Stimulated activated CD4-positive, alpha-beta T cell treated with anti-CD3 and anti-CD28 coated beads, TNF-alpha, amount 100 ng/mL, for 4 hours (primary cell): ENCODE results near the gene RBBP8NL.

Experiments
- DNase-seq, 3 experiments: peaks; one replicate each; pipeline ENCODE4 v3.0.0-alpha.2; 2020; ENCODE audit warnings: low read depth in 3 of 3

RBBP8NL gene

DNA sequence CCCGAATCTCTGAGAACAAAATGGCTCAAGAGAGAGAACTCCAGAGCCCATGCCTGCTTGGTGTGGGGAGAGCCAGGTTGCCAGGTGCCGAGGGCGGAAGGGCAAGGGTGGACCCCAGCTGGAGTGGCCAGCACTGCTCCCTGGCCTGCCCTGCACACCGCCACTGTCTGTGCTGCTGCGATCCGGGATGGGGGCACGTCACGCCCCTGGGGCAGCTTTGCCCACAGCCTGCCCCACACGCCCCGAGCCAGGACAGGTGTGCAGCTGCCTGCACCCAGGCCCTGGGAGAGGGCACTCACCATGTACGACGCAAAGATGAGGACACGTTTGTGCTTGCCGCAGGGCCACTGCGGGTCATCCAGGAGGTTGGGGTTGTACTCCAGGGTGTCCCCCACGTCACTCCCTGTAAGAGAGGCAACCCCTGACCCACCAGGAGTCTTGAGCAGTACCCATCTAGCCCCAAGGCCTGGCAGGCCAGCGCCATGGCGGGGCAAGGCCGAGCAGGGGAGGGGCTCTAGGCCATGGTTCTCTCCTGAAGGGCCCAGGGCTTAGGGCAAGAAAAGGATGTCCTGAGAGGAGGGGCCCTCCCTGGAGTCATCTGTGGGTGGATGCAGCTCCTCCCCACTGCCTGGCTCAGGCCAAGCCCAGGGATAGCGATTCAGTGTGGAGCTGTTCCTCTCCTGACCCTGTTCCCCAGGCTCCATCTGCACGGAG, 34.6 kb downstream of the RBBP8NL start:
- no peak for DNase-seq

DNA sequence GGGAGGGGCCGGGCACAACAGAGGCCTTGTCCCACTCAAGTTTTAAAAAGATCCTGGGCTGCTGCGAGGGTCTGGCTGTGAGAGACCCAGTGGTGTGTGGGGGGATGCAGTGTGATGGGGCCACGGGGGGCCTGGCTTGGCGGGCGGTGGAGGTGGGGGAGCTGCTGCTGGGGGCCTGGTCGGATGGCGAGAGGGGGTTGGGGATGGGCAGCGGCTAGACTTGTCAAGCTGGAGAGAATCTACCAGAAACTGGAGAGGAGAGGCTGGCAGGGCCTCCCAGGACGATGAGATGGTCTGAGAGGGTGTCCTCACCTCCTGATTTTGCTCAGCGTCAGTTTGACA, 35.3 kb downstream of the RBBP8NL start:
- no peak for DNase-seq

DNA sequence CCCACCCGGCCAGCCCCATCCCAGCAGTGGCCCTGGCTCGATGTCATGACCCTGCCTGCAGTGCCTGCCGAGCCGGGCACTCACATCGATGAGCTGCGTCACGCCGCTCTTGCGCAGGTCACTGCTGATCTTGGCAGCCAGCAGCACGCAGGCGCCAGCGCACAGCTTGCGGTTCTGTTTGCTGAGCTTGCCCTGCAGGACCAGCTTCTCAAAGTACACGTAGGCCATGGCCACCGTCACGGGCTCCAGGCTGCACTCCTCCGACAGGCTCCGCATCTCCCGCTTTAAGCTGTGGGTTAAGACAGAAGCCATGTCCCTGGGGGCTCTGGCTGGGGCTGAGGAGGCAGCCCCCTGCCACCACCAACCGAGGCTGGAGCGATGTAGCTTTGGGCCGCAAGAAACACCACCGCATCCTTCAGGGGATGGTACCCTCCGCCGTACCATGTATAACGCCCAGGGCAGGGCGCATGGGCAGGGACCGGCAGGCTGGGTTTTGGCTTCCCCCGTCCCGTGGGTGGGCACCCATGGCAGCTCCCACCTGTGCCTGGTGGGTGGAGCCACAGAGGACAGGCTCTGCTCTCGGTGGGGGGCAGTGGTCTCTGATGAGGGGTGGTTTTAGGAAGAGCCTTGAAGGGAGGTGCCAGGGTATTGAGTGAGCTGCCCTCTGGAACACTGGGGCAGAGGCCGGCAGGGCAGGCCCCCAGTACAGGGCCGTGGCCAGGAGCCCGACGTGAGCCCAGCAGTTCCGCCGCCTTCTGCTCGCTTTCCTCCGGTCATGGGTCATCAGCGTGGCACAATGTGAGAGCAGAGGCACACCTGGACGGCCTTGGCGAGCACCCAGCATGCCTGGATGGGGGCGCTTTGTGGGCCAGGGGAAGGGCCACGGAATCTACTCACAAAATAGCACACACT, 35.9 kb downstream of the RBBP8NL start:
- no peak for DNase-seq

DNA sequence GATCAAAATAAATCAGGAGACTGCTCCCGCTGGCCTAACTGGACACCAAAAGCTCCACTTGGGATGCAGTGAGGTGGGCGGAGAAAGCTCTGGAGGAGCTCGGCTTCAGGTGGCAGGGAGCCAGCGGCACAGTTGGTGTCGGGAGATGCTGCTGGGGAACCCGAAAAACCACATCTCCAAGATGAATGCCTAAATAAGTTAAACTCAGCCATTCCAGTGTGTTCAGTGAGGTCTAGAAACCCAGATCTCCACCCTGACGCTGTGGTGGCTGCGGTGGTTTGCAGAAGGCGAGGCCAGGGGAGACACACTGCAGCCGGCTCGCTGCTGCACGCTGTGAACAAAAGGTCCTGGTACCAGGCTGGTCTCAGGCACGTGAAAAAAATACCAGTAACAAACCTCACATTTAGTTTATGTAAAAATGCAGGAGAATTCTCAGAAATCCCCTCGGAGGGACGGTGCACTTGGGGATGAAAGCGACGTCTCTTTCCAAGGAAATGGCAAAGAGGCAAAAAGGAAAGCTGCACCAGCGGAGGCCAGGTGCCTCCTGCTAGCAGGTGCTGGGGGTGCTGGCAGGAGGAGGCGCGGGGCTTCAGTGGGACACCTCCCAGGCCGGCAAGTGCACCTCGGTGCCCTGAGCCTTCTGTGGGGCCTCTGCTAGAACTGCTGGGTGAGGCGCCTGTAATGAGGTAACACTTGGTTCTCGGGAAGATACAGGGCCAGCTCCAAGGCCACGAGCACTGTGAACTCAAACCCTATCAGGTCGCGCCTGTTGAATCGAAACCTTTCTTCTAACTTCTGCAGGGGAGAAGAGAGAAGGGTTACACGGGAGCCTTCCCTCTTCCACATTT, 36.8 kb downstream of the RBBP8NL start:
- DNase-seq, result no peak

DNA sequence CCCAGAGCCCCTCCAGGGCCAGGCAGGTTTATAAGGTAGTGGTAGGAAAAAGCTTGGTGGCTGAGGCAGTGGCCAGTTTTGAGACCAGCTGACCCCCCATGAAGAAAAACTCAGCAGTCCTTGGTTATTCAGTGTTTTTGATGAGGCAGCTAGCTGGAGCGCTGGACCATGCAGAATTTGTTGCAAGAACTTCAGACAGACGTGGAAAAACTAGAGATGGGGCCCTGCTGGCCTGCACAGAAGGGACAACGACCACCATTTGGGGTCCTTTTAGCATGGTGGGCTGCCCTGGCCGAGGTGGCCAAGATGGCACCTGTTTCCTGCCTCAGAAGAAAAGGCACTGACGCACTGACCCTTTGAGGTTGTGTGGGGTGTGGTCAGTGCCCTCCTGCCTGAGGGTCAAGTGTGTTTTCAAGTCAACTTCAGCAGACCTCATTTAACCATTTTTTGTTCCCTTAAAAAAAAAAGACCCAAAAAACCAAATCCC, 37.7 kb downstream of the RBBP8NL start:
- no peak for DNase-seq

DNA sequence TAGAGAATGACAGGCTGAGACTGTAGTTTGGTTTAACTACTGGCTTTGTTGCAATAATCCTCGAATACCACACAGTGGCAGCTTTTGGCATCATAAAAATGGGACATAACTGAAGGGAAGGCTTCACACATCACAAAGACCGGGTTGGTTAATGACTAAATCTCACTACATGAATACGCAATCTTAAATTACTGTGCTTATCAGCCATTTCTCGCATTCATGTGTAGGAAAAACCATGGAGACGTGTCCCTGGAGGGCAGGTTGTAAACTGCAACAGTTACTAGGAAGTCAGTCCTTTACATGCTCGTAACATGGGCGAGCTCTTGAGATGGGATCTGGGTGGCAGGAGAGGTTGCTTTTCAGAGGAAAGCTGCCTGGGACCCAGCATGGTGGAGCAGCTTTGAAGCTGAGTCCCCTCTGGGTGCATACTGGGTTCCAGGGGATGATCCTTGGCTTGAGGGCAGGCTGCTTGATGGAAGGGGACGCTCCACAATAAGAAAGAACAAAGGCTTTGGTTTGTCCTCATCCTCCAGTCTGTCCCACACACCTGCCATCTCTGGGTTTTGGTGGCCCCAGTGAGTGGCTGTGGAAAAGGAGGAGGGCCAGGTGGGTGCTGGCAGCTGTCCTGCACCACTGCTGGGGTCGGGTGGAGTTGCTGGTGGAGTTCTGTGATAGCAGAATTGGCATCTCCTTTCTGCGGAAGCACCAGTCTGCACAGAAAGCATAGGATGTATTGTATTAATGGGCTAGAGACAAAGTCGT, 38.3 kb downstream of the RBBP8NL start:
- no peak for DNase-seq

DNA sequence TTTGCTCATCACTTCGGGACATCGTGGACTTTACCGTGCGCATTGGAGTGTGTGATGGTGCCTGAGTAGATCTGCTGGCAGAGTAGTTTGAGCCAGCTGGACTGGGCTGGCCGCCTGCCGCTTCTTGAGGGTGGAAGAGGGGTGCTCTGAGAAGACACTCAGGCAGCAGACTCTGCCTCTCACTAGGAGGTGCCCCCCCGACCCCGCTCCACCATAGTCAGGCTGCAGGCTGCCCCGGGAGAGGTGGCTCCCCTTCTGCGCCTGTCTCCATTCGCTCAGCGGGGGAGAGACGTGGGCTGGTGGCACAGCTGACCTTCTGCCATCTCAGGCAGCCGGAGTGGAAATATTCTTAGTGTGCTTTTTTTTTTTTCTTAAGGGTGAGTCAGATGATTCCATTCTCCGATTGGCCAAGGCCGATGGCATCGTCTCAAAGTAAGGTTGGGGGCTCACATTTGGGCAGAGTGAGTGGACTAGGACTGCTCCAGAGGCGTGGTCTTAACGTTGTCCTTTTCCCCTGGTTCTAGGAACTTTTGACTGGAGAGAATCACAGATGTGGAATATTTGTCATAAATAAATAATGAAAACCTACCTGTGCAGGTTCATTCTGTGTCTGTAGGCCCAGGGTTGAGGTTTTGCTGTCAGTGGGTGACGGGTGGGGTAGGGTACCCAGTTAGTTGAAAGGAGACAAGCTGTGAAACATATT, 39.3 kb downstream of the RBBP8NL start:
- DNase-seq, result no peak

DNA sequence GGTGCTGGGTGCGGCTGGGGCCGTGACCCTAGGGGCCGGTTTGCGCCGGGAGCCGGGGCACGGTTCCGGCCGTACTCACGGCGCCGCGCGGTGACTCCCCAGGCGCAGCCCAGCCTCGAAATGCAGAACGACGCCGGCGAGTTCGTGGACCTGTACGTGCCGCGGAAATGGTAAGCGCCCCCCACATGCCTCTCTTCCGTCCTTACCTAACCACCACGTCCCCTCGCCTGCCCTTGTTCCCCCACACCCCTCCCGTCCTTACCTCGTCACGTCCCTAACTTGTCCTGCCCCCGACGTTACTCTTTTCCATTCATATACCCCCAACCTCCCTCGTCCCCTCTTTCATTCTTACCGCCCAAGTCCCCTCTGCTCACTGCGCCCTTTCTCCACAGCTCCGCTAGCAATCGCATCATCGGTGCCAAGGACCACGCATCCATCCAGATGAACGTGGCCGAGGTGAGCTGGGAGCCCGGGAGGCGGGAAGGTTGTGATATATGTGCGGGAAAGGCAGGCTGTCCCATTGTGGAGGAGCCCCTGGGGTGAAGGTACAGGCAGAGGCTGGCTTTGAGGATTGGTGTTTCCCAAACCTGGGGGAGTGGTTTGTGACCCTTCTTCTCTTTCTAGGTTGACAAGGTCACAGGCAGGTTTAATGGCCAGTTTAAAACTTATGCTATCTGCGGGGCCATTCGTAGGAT, 40.0 kb downstream of the RBBP8NL start:
- DNase-seq, result no peak

DNA sequence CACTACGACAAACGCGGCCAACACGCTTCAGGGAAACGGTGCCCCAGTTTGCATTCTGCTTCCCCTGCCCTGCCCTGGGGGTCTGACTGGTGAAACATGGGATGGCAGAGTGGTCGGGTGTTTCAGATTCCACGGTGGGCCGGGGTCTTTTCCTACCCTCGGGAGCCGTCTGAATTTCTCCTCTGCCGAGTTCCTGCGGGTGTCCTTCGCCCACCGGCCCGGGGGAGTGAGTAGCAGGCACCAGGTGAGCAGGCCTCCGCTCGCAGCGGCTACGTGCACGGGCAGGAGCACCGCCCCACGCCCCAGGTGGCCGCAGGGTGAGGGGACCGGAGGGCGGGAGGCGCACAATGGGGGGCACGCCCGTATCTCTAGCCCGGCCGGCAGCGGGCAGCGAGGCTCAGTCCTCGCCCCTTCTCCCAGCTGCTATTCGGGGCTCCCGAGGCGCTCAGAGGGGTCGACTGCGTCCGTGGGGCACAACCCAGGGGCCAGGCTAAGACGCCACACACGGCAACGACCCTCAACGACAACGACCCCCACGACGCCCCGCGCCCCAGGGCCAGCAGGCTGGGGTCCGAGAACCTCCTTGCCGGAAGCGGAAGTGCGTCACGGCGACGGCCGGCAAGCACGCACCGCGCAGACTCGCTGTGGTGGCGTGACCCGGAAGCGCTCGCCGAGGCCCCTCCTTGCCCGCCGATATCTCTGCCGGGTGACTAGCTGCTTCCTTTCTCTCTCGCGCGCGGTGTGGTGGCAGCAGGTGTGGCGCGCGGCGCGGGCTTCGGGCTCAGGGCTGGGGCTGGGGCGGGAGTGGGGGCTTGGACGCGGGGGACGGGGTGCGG, 40.7 kb downstream of the RBBP8NL start, which contains the start of gene RPS21:
Gene RPS21 (plus strand): TSS at position 721 of the 836 bp plus-strand sequence. CDS start 236 bp downstream, outside the sequence.
- DNase-seq, result peak; percentile 87 to 88 (median 88)

DNA sequence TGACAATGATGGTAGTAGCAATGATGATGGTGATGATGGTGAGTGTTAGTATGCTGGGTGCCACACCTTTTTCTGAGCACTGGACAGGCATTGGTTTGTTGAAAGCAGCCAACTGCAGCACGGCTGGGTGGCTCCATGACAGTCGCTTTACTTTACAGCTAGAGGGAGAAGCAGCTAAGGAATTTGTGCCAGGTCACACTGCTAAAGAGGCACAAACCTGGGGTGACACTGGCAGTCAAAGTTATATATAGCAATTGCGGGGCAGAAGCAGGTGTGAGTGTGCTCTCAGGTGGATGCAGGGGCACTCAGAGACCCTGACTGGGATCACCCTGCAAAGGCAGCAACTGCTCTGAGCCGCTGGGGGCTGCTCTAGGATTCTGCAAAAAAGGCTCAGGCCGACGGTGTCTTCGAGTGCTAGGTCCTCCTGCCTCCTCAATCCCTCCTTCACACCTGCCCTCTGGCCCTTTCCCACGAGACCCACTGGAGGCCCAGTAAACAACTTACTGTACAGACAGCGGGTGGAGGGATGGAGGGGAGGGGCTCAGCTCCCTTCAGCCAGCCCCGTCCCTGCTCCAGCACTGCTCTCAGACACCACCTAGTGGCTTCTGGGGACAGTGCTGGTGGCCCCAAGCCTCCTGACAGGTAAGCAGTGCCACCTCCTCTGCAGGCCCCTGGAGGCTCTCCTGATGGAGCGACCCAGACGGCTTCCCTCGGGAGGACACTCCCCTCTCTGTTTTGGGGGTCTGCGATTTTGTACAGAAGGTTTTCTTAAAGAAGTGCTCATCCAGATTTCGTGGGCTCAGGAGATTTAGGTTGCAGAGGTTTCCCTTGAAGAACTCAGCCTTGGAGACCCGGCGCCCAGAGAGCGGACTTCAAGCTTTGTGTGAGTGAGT, 44.8 kb downstream of the RBBP8NL start:
- peak; percentile 62 to 68 (median 62) for DNase-seq

DNA sequence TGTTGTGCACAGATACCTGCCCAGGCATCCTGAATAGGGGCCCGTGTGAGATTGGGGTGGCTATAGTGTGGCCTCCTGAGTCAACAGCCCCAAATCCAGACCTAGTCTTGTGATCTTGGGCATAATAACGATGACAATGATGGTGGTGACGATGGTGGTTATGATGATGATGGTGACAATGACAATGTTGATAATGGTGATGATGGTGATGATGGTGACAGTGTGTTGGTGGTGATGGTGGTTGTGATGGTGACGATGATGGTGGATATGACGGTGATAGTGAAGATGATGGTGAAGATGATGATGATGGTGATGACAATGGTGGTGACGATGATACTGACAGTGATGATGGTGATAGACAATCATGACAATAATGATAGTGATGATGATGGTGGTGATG, 45.5 kb downstream of the RBBP8NL start:
- no peak for DNase-seq

DNA sequence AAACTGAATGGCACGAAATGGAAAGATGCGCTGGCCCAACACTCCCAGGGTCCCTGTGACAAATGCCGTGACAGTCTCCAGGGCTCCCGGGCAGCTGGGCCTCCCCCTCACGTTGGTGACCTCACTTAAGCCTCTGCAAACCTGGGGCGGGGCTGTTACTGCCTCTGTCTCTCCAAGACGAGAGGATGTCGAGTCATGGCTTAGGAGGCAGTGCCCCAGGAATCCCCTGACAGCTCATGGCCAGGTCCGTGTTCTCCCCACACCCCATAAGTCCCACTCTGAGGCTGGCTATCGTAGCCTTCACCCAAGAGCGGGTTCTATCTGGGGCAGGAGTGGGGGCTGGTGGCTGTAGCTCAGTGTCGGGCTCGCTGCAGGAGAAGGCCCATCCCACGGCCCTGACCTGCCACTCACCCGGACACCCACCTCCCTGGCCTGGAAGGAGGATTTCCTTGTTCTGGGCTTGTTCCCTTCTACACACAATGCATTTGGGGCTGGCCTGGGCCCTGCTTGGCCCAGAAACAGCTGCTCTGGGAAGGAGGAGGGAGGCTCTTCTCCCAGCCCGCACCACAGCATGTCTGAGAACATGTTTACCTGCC, 46.0 kb downstream of the RBBP8NL start:
- DNase-seq, result no peak

DNA sequence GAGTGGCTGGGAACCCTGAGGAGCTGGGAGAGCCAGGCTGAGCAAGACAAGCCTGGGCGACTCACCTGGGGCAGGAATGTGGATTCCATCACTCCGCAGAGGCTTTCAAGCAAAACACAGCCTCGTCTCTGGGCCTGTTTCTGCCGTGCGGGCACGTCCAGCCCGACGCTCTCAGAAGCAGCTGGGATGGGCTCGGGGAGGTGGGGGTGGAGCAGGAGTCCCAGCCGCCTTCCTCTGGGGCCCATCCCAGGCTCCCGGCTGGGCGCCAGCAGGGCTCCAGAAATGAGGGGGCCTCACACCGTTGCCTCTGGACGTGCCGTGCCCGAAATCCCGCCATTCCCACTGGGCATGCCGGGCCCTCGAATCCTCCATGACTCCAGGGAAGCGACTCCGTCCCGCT, 49.1 kb downstream of the RBBP8NL start:
- no peak for DNase-seq

DNA sequence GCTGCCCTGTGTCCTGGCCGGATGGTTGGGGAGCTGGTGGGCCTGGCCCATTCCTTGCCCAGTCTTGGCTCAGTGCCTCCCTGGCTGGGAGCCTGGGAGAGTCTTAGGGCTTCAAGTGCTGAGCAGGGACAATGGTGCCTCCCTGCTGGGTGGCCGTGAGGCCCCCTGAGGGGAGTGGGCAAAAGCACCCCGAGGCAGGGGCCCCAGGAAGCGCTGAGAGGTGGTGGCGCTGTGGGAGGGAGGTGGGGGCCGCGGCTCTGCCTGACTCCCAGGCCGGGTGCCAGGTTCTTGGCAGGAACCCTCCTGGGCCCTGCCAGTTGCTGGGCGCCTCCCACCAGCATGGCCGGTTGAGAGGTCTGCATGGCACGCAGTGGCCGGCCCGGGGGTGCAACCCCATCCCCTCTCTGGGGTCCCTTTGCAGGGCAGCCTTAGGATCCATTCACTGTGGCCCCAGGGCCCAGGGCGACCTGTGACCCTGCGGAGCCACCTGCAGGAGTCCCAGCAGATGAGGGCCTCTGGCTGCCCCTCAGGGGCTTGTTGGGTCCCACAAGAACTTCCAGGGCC, 49.6 kb downstream of the RBBP8NL start:
- DNase-seq, result no peak

DNA sequence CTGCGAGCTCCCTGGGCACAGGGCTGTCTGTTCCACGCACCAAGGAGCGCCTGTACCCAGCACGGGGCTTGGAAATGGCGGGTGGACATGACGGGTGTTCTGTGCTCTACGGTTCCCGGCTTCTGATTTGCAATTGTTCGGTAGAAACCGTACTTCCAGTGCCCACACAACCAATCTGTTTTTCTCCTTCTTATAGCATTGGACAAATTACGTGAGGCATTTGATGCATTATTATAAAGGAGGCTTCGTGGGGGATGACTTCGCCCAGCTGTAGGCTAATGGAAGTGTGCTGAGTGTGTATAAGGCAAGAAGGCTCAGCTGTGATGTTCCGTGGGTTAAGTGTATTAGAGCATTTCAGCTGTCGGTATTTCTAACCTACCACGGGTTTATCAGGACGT, 50.3 kb downstream of the RBBP8NL start:
- DNase-seq, result no peak

DNA sequence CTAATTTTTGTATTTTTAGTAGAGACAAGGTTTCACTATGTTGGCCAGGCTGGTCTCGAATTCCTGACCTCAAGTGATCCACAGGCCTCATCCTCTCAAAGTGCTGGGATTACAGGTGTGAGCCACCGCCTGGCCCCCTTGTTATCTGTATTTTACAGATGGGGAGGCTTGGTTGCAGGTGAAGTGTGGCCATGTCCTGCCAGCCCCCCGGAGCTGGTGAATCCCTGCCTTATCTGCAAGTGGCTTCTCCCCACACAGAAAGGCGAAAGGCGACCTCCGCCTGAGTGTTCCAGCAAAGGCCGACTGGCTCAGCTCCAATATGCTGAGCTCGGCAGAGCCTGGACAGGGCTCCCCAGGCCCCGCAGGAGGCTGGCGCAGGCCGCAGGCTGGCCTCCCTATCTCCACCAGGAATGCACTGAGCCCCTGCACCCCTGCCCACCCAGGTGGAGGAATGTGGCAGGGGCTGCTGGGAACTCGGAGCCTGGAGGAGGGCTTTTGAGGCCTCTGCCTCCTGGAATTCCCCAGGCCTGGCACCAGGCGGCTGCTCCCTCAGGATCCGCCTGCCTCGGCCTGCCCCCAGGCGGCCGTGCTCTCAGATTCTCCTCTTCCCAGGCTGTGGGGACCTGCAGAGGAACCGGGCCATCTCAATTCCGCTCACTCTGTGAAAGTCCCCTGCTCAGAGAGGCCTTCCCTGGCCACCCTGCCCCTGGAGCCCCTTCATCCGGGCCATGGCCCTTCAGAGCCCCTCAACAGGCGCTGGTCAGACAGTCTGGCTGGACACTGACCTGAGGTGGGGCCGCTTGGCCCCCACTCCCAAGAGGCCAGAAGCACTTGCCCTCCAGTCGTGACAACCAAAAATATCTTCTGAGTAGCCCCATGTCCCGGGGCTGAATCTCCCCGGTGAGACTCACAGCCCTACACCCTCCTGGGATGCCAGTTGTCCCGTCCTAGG, 51.0 kb downstream of the RBBP8NL start:
- DNase-seq, result no peak
